Adrenal gland (tissue), 12 donors: ENCODE measurements around the gene ATOX1. TPM values are rescaled to one million over a fixed set of nuclear protein-coding genes. Genes with fewer than 3 reads are reported as not detected.

ENCODE experiments used
- DNase-seq, 7 donors: peaks; one replicate each; pipeline ENCODE4 v3.0.0-alpha.2; 2019 to 2020
- H3K27ac ChIP-seq, 5 donors: fragments of 200-600 bp; sonication (generic) in 4 of 5; 1 replicate in 3 of 5; 2 replicates in 2 of 5; pipeline versions ENCODE4 v1.5.1 to v1.8.0; 2016 to 2020; ENCODE audit warnings: mild to moderate bottlenecking in 1 of 5
- H3K27me3 ChIP-seq: fragments of 200-600 bp; 2 replicates; pipeline ENCODE4 v1.8.0; 2021
- H3K36me3 ChIP-seq, 2 donors: fragments of 200-600 bp; replicated peaks in 1 of 2; 1 replicate in 1 of 2; 2 replicates in 1 of 2; pipeline versions ENCODE4 v1.5.1 to v1.8.0; 2018 to 2022
- H3K4me1 ChIP-seq, 2 donors: fragments of 200-600 bp; replicated peaks in 1 of 2; 1 replicate in 1 of 2; 2 replicates in 1 of 2; pipeline versions ENCODE4 v1.5.1 to v1.8.0; 2018 to 2021
- H3K4me3 ChIP-seq, 4 donors: fragments of 200-600 bp; sonication (generic) in 3 of 4; one replicate each; pipeline ENCODE4 v1.5.1; 2016 to 2018
- H3K9me3 ChIP-seq, 3 donors: fragments of 200-600 bp; sonication (generic) in 1 of 3; replicated peaks in 1 of 3; 1 replicate in 2 of 3; 2 replicates in 1 of 3; pipeline versions ENCODE4 v1.5.1 to v1.8.0; 2016 to 2021
- POLR2A ChIP-seq, 2 donors: fragments of 450-650 bp; IDR thresholded peaks; one replicate each; pipeline ENCODE4 v1.6.1; 2017; ENCODE audit warnings: antibody characterized with exemption in 2 of 2, mild to moderate bottlenecking in 2 of 2, moderate library complexity in 1 of 2
- WGBS, 4 donors: extraction: QIAGEN DNeasy Blood & Tissue Kit in 2 of 4; methylation state at CpG; one replicate each; pipeline versions ENCODE4 v1.1.5 to v1.1.7; 2013 to 2017; 5-methylcytosine and 5-hydroxymethylcytosine counted together
- intact Hi-C, 2 donors: fragments of 100-400 bp; cut with DNase I; formaldehyde crosslinking; loops; one replicate each; pipeline versions ENCODE4 v1.14.1 to v1.15.0; 2022 to 2023
- polyA plus RNA-seq, 3 donors: library from polyadenylated mRNA; stranded (reverse); fragments of 200-250 nt in 2 of 3; fragments of 350-450 nt in 1 of 3; fragmentation: Illumina TruSeq in 1 of 3; extraction: RNeasy Lipid Tissue Mini Kit (QIAGEN cat#74804) in 1 of 3; gene quantifications; one replicate each; pipeline ENCODE4 v1.2.3, GENCODE V29; 2013 to 2014
- total RNA-seq, 9 donors: library from RNA; depleted of rRNA in 4 of 9; stranded (reverse); fragments of >200 nt in 4 of 9; fragments of 120-200 nt in 1 of 9; fragmentation: NEBNext Ultra II Directional in 1 of 9; extraction: Animal tissue kit (Norgen Biotek cat#: 25700) in 1 of 9; gene quantifications; one replicate each; pipeline versions ENCODE4 v1.1.0 to v1.2.4, GENCODE V29; 2013 to 2023
- TF ChIP-seq, protein P1 (sequence below), 6 experiments: fragments of 450-650 bp in 4 of 6; fragments of 200-600 bp in 2 of 6; sonication (generic) in 1 of 6; IDR thresholded peaks; 1 replicate in 5 of 6; 2 replicates in 1 of 6; pipeline versions ENCODE4 v1.5.1 to v1.8.0; 2016 to 2021; ENCODE audit warnings: antibody characterized with exemption in 6 of 6, mild to moderate bottlenecking in 2 of 6, moderate library complexity in 1 of 6
- donor health status: healthy with polysubstance abuse.
- donor health status: Bipolar disorder and iron deficiency.
- donor health status: DM: yes; HTN: yes; CAD: no.
- donor health status: DM: no; HTN: no; CAD: no.
- donor health status: DM: no; HTN: no; CAD: no.
- donor health status: DM: yes; HTN: yes; CAD: no.

The ATOX1 gene
- total and polyA plus RNA-seq, 12 donors: 97.5 to 291 (median 133) TPM

DNA sequence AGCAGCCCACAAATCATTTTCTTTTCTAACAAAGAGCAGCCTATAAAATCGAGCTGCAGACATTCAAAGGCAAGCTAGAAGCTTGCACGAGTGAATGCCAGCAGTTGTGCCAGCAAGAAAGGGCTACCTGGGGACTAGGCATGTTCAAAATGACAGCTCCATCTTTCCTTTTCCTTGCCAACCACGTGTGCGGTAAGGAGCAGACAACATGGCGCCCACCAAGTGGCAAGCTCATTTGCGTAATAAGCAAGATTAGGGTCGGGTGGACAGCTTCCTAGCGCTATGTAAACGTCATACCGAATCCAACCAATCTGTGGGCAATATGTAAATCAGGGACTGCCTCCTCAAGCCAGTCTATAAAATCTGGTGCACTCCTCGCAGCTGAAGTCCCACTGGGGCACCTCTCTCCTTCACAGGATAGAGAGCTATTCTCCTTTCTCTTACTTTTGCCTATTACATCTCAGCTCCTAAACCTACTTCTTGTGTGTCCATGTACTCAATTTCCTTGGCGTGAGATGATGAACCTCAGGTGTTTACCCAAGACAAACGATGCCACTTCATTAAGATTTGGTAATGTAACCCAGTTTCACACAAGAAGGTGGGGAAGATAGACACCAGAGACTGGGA lies 49.2 kb downstream of the ATOX1 start:
- no peaks in the 10 kb centered on the region for H3K27me3 ChIP-seq
- H3K27ac ChIP-seq: no peak overlapping the region
- no peak overlapping the region for H3K4me3 ChIP-seq
- 84 to 91% (median 89%) methylated on average over 13 of the region's 13 CpGs for WGBS, 4 donors
- intact Hi-C loops: no loop called here
- no peaks in the 10 kb centered on the region for H3K36me3 ChIP-seq
- H3K9me3 ChIP-seq: no peaks in the 10 kb centered on the region
- DNase-seq: peak in 1 of 7 donors; percentile 21
- no peak for TF ChIP-seq POLR2A (IDR thresholded peaks at IDR 0.05)
- TF ChIP-seq, protein P1, sequence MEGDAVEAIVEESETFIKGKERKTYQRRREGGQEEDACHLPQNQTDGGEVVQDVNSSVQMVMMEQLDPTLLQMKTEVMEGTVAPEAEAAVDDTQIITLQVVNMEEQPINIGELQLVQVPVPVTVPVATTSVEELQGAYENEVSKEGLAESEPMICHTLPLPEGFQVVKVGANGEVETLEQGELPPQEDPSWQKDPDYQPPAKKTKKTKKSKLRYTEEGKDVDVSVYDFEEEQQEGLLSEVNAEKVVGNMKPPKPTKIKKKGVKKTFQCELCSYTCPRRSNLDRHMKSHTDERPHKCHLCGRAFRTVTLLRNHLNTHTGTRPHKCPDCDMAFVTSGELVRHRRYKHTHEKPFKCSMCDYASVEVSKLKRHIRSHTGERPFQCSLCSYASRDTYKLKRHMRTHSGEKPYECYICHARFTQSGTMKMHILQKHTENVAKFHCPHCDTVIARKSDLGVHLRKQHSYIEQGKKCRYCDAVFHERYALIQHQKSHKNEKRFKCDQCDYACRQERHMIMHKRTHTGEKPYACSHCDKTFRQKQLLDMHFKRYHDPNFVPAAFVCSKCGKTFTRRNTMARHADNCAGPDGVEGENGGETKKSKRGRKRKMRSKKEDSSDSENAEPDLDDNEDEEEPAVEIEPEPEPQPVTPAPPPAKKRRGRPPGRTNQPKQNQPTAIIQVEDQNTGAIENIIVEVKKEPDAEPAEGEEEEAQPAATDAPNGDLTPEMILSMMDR (IDR thresholded peaks at IDR 0.05): no peak
- peaks cover 3 to 12% of the 10 kb centered on the region in 2 donors for H3K4me1 ChIP-seq

DNA sequence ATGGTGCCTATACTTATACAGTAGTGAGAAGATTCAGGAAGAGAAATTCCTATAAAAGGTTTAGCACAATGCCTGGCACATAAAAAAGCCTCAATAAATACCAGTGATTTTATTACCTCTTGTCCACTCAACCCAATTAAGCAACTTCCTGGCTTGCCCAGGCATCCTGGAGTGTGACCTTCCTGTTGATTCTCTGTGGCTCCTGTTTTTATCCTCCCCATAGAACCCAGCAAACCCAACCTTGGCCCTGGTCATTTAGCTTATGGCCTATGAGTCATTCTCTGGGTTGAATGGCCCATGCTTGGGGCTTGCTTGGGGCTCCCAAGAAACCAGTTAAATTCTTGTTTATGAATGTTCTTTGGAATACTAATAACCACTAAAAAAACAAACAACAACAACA lies 50.3 kb downstream of the ATOX1 start:
- Histone ChIP-seq H3K27ac (peak overlapping the region in 2 of 5 donors; percentile 13 to 51), H3K4me1 (peaks cover 3 to 12% of the 10 kb centered on the region in 2 donors), H3K9me3 (no peaks in the 10 kb centered on the region), H3K36me3 (no peaks in the 10 kb centered on the region), H3K27me3 (no peaks in the 10 kb centered on the region), H3K4me3 (no peak overlapping the region)
- DNase-seq: peak in 4 of 7 donors; percentile 30 to 54 (median 46)
- intact Hi-C loops: no loop called here
- TF ChIP-seq POLR2A (IDR thresholded peaks at IDR 0.05): no peak
- TF ChIP-seq, protein P1 (IDR thresholded peaks at IDR 0.05): no peak

DNA sequence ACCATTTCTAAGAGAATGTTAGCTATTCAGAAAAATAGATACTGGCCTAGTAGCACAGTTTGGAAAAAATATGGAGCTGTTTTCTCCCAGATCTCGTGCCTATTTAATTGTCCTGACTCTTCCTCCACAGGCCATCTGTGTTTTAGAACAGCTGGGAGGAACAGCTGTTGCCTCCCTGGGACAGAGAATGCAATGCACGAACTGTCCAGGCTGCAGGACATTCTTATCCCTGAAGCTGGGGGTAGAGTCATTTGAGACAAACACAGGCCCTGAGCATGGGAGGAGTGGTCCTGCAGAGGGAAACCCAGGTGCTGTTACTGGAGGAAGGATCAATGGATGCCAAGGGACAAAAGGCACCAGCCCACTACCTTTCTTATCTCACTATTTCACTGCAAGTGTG lies 50.9 kb downstream of the ATOX1 start:
- peaks cover 3 to 12% of the 10 kb centered on the region in 2 donors for H3K4me1 ChIP-seq
- H3K36me3 ChIP-seq: no peaks in the 10 kb centered on the region
- no peaks in the 10 kb centered on the region for H3K9me3 ChIP-seq
- intact Hi-C loops: no loop called here
- no peak overlapping the region for H3K4me3 ChIP-seq
- DNase-seq: peak in 1 of 7 donors; percentile 50
- TF ChIP-seq, protein P1 (IDR thresholded peaks at IDR 0.05): no peak
- TF ChIP-seq POLR2A (IDR thresholded peaks at IDR 0.05): no peak
- H3K27ac ChIP-seq: peak overlapping the region in 2 of 5 donors; percentile 13 to 51
- no peaks in the 10 kb centered on the region for H3K27me3 ChIP-seq
- WGBS, 4 donors: 62 to 72% (median 69%) methylated on average over 2 of the region's 2 CpGs

DNA sequence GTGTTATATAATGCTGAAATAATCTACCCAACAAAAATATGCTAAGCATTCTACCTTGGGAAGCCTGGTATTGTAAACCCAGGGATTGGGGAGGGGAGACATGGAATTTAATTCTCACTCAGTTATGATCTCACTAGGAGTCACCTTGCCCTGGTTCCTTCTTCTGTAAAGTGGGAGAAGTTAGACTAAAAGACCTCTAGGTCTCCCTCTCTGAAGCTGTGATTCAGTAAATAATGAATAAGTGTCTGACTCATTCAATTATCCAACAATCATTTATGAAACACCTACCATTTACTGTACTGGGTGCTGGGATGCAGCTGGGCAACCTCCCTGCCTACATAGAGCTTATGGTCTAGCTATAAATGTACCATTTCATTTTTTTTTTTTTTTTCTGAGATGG lies 51.5 kb downstream of the ATOX1 start:
- Histone ChIP-seq H3K9me3 (no peaks in the 10 kb centered on the region), H3K36me3 (no peaks in the 10 kb centered on the region), H3K27me3 (no peaks in the 10 kb centered on the region), H3K4me1 (peaks cover 3 to 12% of the 10 kb centered on the region in 2 donors), H3K27ac (no peak overlapping the region), H3K4me3 (no peak overlapping the region)
- intact Hi-C loops: no loop called here
- TF ChIP-seq, protein P1 (IDR thresholded peaks at IDR 0.05): no peak
- no peak for TF ChIP-seq POLR2A (IDR thresholded peaks at IDR 0.05)
- no peak for DNase-seq
